H9 (cell line): ENCODE results near the gene AMZ2. TPM values are rescaled to one million over a fixed set of nuclear protein-coding genes. Genes with fewer than 3 reads are reported as not detected.
A peak's percentile ranks its signal among the peaks of the same experiment; 100 is the strongest.
"Not testable (repeated sequence)": the region's sequence is repeated elsewhere in the genome, so short reads cannot be mapped to it uniquely, and the experiment has no call there.

Experiments used
- DNase-seq: peaks from one replicate; pipeline ENCODE4 v3.0.0-alpha.2; 2017
- H2AFZ ChIP-seq: one replicate; pipeline ENCODE4 v1.6.1; 2013; ENCODE audit warnings: mild to moderate bottlenecking, low read length, control low read depth, moderate library complexity
- H2AK5ac ChIP-seq: 2 replicates; pipeline ENCODE4 v1.6.1; 2013; ENCODE audit warnings: low read length, control low read depth, mixed read lengths; ENCODE audit not compliant: insufficient read length
- H2BK120ac ChIP-seq: one replicate; pipeline ENCODE4 v1.6.1; 2013; ENCODE audit warnings: low read depth, mild to moderate bottlenecking, low read length, control low read depth, inconsistent platforms; ENCODE audit not compliant: poor library complexity, severe bottlenecking
- H2BK12ac ChIP-seq: 2 replicates; pipeline ENCODE4 v1.6.1; 2013; ENCODE audit warnings: low read length, control low read depth, mixed read lengths, low read depth; ENCODE audit not compliant: insufficient read length
- H2BK15ac ChIP-seq: 2 replicates; pipeline ENCODE4 v1.6.1; 2013; ENCODE audit warnings: low read depth, low read length, control low read depth
- H2BK20ac ChIP-seq: one replicate; pipeline ENCODE4 v1.6.1; 2013; ENCODE audit warnings: low read depth, mild to moderate bottlenecking, low read length, control low read depth, inconsistent platforms; ENCODE audit not compliant: poor library complexity, severe bottlenecking
- H2BK5ac ChIP-seq: 2 replicates; pipeline ENCODE4 v1.6.1; 2013; ENCODE audit warnings: low read length, control low read depth, mixed read lengths; ENCODE audit not compliant: insufficient read length
- H3K14ac ChIP-seq: 2 replicates; pipeline ENCODE4 v1.6.1; 2013; ENCODE audit warnings: low read length, control low read depth; ENCODE audit not compliant: insufficient read depth
- H3K18ac ChIP-seq: 2 replicates; pipeline ENCODE4 v1.6.1; 2013; ENCODE audit warnings: low read depth, mild to moderate bottlenecking, mixed read lengths, low read length, control low read depth; ENCODE audit not compliant: insufficient read length
- H3K23ac ChIP-seq: 2 replicates; pipeline ENCODE4 v1.6.1; 2013; ENCODE audit warnings: low read length, control low read depth, mixed read lengths, low read depth; ENCODE audit not compliant: insufficient read length
- H3K23me2 ChIP-seq: 2 replicates; pipeline ENCODE4 v1.6.1; 2013; ENCODE audit warnings: low read depth, mild to moderate bottlenecking, mixed read lengths, low read length, control low read depth; ENCODE audit not compliant: insufficient read length, poor library complexity, severe bottlenecking
- H3K27ac ChIP-seq: 2 replicates; pipeline ENCODE4 v1.5.1; 2013; ENCODE audit warnings: low read length, control low read depth, mixed read lengths, low read depth; ENCODE audit not compliant: insufficient read length
- H3K27me3 ChIP-seq: 2 replicates; pipeline ENCODE4 v1.6.1; 2013; ENCODE audit warnings: low read length, control low read depth, inconsistent platforms; ENCODE audit not compliant: insufficient read depth
- H3K4ac ChIP-seq: 2 replicates; pipeline ENCODE4 v1.6.1; 2013; ENCODE audit warnings: low read depth, mild to moderate bottlenecking, control low read depth, inconsistent platforms, low read length, moderate library complexity
- H3K4me1 ChIP-seq: 2 replicates; pipeline ENCODE4 v1.6.1; 2013; ENCODE audit warnings: low read length, control low read depth, inconsistent platforms; ENCODE audit not compliant: insufficient read depth
- H3K4me2 ChIP-seq: 2 replicates; pipeline ENCODE4 v1.6.1; 2013; ENCODE audit warnings: low read length, control low read depth, mixed read lengths; ENCODE audit not compliant: insufficient read length, insufficient read depth
- H3K56ac ChIP-seq: 2 replicates; pipeline ENCODE4 v1.6.1; 2013; ENCODE audit warnings: low read depth, mild to moderate bottlenecking, mixed read lengths, low read length, control low read depth; ENCODE audit not compliant: insufficient read length
- H3K79me1 ChIP-seq: 2 replicates; pipeline ENCODE4 v1.6.1; 2013; ENCODE audit warnings: low read depth, mild to moderate bottlenecking, moderate library complexity, low read length, control low read depth, inconsistent platforms; ENCODE audit not compliant: insufficient read depth, poor library complexity, severe bottlenecking
- H3K79me2 ChIP-seq: 2 replicates; pipeline ENCODE4 v1.6.1; 2013; ENCODE audit warnings: low read length, control low read depth, inconsistent platforms; ENCODE audit not compliant: insufficient read depth
- H3K9ac ChIP-seq: 2 replicates; pipeline ENCODE4 v1.6.1; 2013; ENCODE audit warnings: low read length, control low read depth, mixed read lengths; ENCODE audit not compliant: insufficient read length; ENCODE audit errors: extremely low read depth
- H3K9me3 ChIP-seq: one replicate; pipeline ENCODE4 v1.6.1; 2013; ENCODE audit warnings: low read depth, low read length, inconsistent platforms; ENCODE audit not compliant: control insufficient read depth
- H3T11ph ChIP-seq: one replicate; pipeline ENCODE4 v1.6.1; 2013; ENCODE audit warnings: mild to moderate bottlenecking, low read length, control low read depth, inconsistent platforms
- H4K20me1 ChIP-seq: one replicate; pipeline ENCODE4 v1.6.1; 2013; ENCODE audit not compliant: control insufficient read depth, insufficient read length, insufficient read depth
- H4K5ac ChIP-seq: 2 replicates; pipeline ENCODE4 v1.6.1; 2013; ENCODE audit warnings: low read depth, mild to moderate bottlenecking, mixed read lengths, low read length, control low read depth; ENCODE audit not compliant: insufficient read length
- H4K8ac ChIP-seq: replicated peaks from 2 replicates; pipeline ENCODE4 v1.6.1; 2013; ENCODE audit warnings: low read length, control low read depth, mixed read lengths, low read depth; ENCODE audit not compliant: insufficient read length
- H4K91ac ChIP-seq: 2 replicates; pipeline ENCODE4 v1.6.1; 2013; ENCODE audit warnings: low read depth, mild to moderate bottlenecking, moderate library complexity, mixed read lengths, low read length, control low read depth; ENCODE audit not compliant: insufficient read length
- H3K27ac Mint-ChIP-seq, 3 experiments: 2 replicates in 2 of 3; 3 replicates in 1 of 3; pipeline ENCODE4 v1.8.0; 2020 to 2021; ENCODE audit warnings: mixed read lengths in 3 of 3, mild to moderate bottlenecking in 1 of 3, moderate library complexity in 1 of 3
- H3K27me3 Mint-ChIP-seq: 2 replicates; pipeline ENCODE4 v1.8.0; 2021; ENCODE audit warnings: low read depth, mild to moderate bottlenecking, moderate library complexity, mixed read lengths
- H3K36me3 Mint-ChIP-seq, 3 experiments: 2 replicates in 2 of 3; 3 replicates in 1 of 3; pipeline ENCODE4 v1.8.0; 2020 to 2021; ENCODE audit warnings: low read depth in 3 of 3, mixed read lengths in 3 of 3; ENCODE audit not compliant: insufficient read depth in 1 of 3
- H3K4me1 Mint-ChIP-seq, 2 experiments: 2 replicates each; pipeline ENCODE4 v1.8.0; 2020; ENCODE audit warnings: mixed read lengths in 2 of 2
- H3K4me3 Mint-ChIP-seq, 2 experiments: 2 replicates in 1 of 2; 3 replicates in 1 of 2; pipeline ENCODE4 v1.8.0; 2020 to 2021; ENCODE audit warnings: mild to moderate bottlenecking in 2 of 2, mixed read lengths in 2 of 2, moderate library complexity in 1 of 2
- H3K9me3 Mint-ChIP-seq, 2 experiments: 2 replicates in 1 of 2; 3 replicates in 1 of 2; pipeline ENCODE4 v1.8.0; 2020; ENCODE audit warnings: mild to moderate bottlenecking in 2 of 2, mixed read lengths in 2 of 2, moderate library complexity in 1 of 2
- CTCF ChIP-seq: fragments of 200-600 bp; sonication (generic); conservative IDR thresholded peaks from 3 replicates; pipeline ENCODE4 v1.8.0; 2021; ENCODE audit warnings: antibody characterized with exemption, mild to moderate bottlenecking
- WGBS: extraction: QIAGEN DNeasy Blood & Tissue Kit; methylation state at CpG from one replicate; pipeline ENCODE4 v1.1.7; 2013; ENCODE audit warnings: missing lambda C conversion rate, low lambda C conversion rate, mixed read lengths; ENCODE audit not compliant: insufficient read length; ENCODE audit errors: extremely low coverage; 5-methylcytosine and 5-hydroxymethylcytosine counted together
- total RNA-seq: library from RNA; stranded (reverse); gene quantifications from 2 replicates; pipeline ENCODE4 v1.2.1, GENCODE V29; 2021

AMZ2 gene
- total RNA-seq, 1 experiment from 2014 or later, result 82.6 TPM

- no peak for TF ChIP-seq CTCF
- H3K4me3 Mint-ChIP-seq, result no peak overlapping the region
- WGBS, result no CpG with 5 or more reads among the region's 8 CpGs
- DNase-seq, result no peak
- peaks cover 2 to 18% (median 8%) of the 10 kb centered on the region in 3 experiments; a peak in 4 of 7 replicates for H3K36me3 Mint-ChIP-seq
- Histone ChIP-seq H3K27ac (no peak overlapping the region), H3K79me1 (no peaks in the 10 kb centered on the region), H4K5ac (no peak overlapping the region), H3K56ac (no peak overlapping the region), H2BK12ac (no peak overlapping the region), H3K18ac (no peak overlapping the region), H2AK5ac (no peak overlapping the region), H3K27me3 (no peaks in the 10 kb centered on the region), H3K9me3 (no peaks in the 10 kb centered on the region), H4K8ac (no peak overlapping the region), H2BK15ac (no peak overlapping the region), H3K4ac (no peak overlapping the region), H3T11ph (no peak overlapping the region), H3K23me2 (no peaks in the 10 kb centered on the region), H4K91ac (no peak overlapping the region), H3K4me2 (no peak overlapping the region), H2BK5ac (no peak overlapping the region), H2BK120ac (no peak overlapping the region), H4K20me1 (no peaks in the 10 kb centered on the region), H3K9ac (no peak overlapping the region), H3K14ac (no peak overlapping the region), H2AFZ (no peak overlapping the region), H3K79me2 (no peaks in the 10 kb centered on the region), H2BK20ac (no peak overlapping the region), H3K23ac (no peak overlapping the region), H3K4me1 (no peaks in the 10 kb centered on the region)
- H3K4me1 Mint-ChIP-seq, result peaks cover 6 to 9% of the 10 kb centered on the region in 2 experiments
- H3K27me3 Mint-ChIP-seq, result no peaks in the 10 kb centered on the region
- H3K9me3 Mint-ChIP-seq, result no peaks in the 10 kb centered on the region
- no peak overlapping the region; a peak in 2 of 7 replicates for H3K27ac Mint-ChIP-seq
Measured at GRCh38 chr17:68222606-68223005, 25.2 kb upstream of the AMZ2 start.

GRCh38 chr17:68225055-68225454 lies 22.8 kb upstream of the AMZ2 start:
- H3K4ac ChIP-seq, H3K4me3 Mint-ChIP-seq, H2BK12ac ChIP-seq, H3K79me2 ChIP-seq, H4K5ac ChIP-seq, H3K36me3 Mint-ChIP-seq, H4K20me1 ChIP-seq, H2BK5ac ChIP-seq, H3K9me3 ChIP-seq, H3K27ac ChIP-seq, H3K23me2 ChIP-seq, H4K91ac ChIP-seq, H3K79me1 ChIP-seq, H3K27me3 Mint-ChIP-seq, H3K9me3 Mint-ChIP-seq, H3K4me2 ChIP-seq, H4K8ac ChIP-seq, H2AFZ ChIP-seq, H3K9ac ChIP-seq, H2BK20ac ChIP-seq, H2BK15ac ChIP-seq, DNase-seq, H3K14ac ChIP-seq, H3K23ac ChIP-seq, H2BK120ac ChIP-seq, H3K4me1 ChIP-seq, H3K18ac ChIP-seq, H3T11ph ChIP-seq, H3K27me3 ChIP-seq, H3K56ac ChIP-seq, H2AK5ac ChIP-seq: not testable (repeated sequence)
- Mint-ChIP-seq H3K27ac (peak overlapping the region in 1 of 3 experiments; percentile 66; a peak in 1 of 7 replicates), H3K4me1 (peaks cover 9 to 10% of the 10 kb centered on the region in 2 experiments)
- WGBS, result no CpG with 5 or more reads among the region's 4 CpGs
